Mucosa of descending colon (tissue), 3 donors: ENCODE results near the gene APBB2. TPM values are rescaled to one million over a fixed set of nuclear protein-coding genes. Genes with fewer than 3 reads are reported as not detected.
"Not testable (repeated sequence)": the region's sequence is repeated elsewhere in the genome, so short reads cannot be mapped to it uniquely, and the experiment has no call there.

Source experiments
- ATAC-seq: fragments of 200-7000 bp; cut with Tn5 transposase; one replicate; pipeline ENCODE4 v1.9.1; 2020; ENCODE audit warnings: mild to moderate bottlenecking, moderate library complexity
- DNase-seq, 3 donors: peaks; one replicate each; pipeline ENCODE4 v3.0.0-alpha.2; 2020
- H3K36me3 ChIP-seq: fragments of 200-600 bp; one replicate; pipeline ENCODE4 v1.8.0; 2021; ENCODE audit warnings: low read depth, mild to moderate bottlenecking
- H3K4me1 ChIP-seq: fragments of 200-600 bp; one replicate; pipeline ENCODE4 v1.8.0; 2021; ENCODE audit warnings: low read depth, mild to moderate bottlenecking
- H3K4me3 ChIP-seq: fragments of 200-600 bp; one replicate; pipeline ENCODE4 v1.8.0; 2021; ENCODE audit warnings: mild to moderate bottlenecking
- H3K9me3 ChIP-seq: fragments of 200-600 bp; one replicate; pipeline ENCODE4 v1.8.0; 2021; ENCODE audit warnings: mild to moderate bottlenecking
- CTCF ChIP-seq: fragments of 200-600 bp; IDR thresholded peaks from one replicate; pipeline ENCODE4 v1.8.0; 2022; ENCODE audit warnings: antibody characterized with exemption, mild to moderate bottlenecking
- intact Hi-C, 2 donors: fragments of 100-400 bp; cut with DNase I in 1 of 2; cut with micrococcal nuclease in 1 of 2; formaldehyde crosslinking; loops; one replicate each; pipeline versions ENCODE4 v1.11.0 to v1.11.1; 2022; cut with DNase I, micrococcal nuclease
- total RNA-seq, 3 donors: library from RNA; stranded (reverse); fragmentation: NEBNext Ultra II Directional in 2 of 3; extraction: Animal tissue kit (Norgen Biotek cat#: 25700) in 2 of 3; gene quantifications; one replicate each; pipeline versions ENCODE4 v1.2.1 to v1.2.4, GENCODE V29; 2021 to 2023
- donor health status: DM: no; HTN: no; CAD: no; lungs with moderate emphysema.
- donor health status: DM: no; HTN: no; CAD: no.
- donor health status: DM: no; HTN: yes; CAD: no.

APBB2 gene
- total RNA-seq, 3 donors from 2014 or later: 26.3 to 68.3 (median 29.6) TPM

DNA sequence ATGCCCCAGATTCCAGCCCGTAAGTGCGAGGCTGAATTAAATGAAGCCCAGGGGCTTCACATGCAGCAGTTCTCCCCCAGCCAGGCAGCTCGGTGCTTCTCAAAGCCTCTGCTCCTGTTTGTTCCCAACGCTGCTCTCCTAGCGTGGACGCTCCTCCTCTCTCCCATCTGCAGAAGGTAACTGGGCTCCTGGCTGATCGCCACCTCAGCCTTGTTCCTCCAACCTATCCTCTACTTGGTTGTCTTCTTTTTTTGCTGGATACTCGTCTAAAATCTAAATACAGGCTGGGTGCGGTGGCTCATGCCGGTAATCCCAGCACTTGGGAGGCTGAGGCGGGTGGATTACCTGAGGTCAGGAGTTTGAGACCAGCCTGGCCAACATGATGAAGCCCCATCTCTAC, 394.2 kb downstream of the APBB2 start:
- DNase-seq: no peak
- Histone ChIP-seq H3K36me3 (no peaks in the 10 kb centered on the region), H3K9me3 (no peaks in the 10 kb centered on the region), H3K4me3 (no peak overlapping the region), H3K4me1 (no peaks in the 10 kb centered on the region)
- intact Hi-C loops: no loop called here
- no peak for ATAC-seq
- no peak for TF ChIP-seq CTCF

- intact Hi-C loops, DNase-seq, H3K36me3 ChIP-seq, H3K9me3 ChIP-seq, H3K4me1 ChIP-seq, H3K4me3 ChIP-seq, ATAC-seq: not testable (repeated sequence)
Observed at GRCh38 chr4:40817157-40817556, 397.2 kb downstream of the APBB2 start.

GRCh38 chr4:40812856-40813255, 401.5 kb downstream of the APBB2 start:
- TF ChIP-seq CTCF: no peak
- no peak for DNase-seq
- no peaks in the 10 kb centered on the region for H3K36me3 ChIP-seq
- H3K4me1 ChIP-seq: no peaks in the 10 kb centered on the region
- no peaks in the 10 kb centered on the region for H3K9me3 ChIP-seq
- no peak for ATAC-seq
- intact Hi-C loops: no loop called here
- H3K4me3 ChIP-seq: no peak overlapping the region

DNA sequence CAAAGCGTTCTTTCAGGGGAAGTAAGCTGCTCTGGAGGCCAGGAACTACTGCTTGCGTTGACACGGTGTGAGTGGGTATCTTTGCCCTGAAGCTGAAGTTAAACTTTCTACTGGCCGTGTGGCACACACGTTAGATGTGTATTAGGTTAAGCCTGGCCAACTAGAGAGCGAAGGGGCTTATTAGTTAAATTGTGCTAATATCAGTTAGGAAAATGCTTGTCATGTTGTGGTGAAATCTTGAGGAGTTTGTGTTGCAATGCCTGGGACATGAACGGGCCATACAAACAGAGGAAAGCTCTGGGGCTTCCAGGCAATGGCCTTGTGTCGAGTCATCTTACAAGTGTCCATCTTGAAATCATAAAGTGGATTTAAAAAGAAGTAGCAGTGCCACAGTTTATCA, 402.0 kb downstream of the APBB2 start:
- H3K9me3 ChIP-seq: no peaks in the 10 kb centered on the region
- no peak for ATAC-seq
- DNase-seq: no peak
- H3K4me3 ChIP-seq: no peak overlapping the region
- H3K4me1 ChIP-seq: no peaks in the 10 kb centered on the region
- no peaks in the 10 kb centered on the region for H3K36me3 ChIP-seq
- intact Hi-C loops: no loop called here
- no peak for TF ChIP-seq CTCF

DNA sequence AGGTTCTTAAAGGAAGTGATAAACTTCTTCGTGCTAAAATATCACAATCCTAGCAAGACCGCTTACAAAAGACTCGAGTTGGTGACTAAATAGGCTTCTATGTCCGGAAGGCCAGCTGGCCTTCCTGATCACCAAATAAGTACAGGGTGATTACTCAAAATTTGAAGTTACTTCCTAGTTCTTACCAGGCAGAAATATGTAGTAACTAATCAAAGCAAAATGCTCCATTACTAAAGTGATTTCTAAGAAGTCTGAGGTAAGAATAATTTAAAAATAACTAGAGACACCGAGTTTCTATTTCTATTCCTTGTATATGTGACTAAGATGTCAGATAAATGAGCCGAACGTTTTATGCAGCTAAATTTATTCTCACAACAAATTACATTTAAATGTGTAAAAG, 402.4 kb downstream of the APBB2 start:
- Histone ChIP-seq H3K9me3 (no peaks in the 10 kb centered on the region), H3K4me1 (no peaks in the 10 kb centered on the region), H3K36me3 (no peaks in the 10 kb centered on the region), H3K4me3 (no peak overlapping the region)
- intact Hi-C loops: no loop called here
- TF ChIP-seq CTCF: no peak
- no peak for ATAC-seq
- no peak for DNase-seq

DNA sequence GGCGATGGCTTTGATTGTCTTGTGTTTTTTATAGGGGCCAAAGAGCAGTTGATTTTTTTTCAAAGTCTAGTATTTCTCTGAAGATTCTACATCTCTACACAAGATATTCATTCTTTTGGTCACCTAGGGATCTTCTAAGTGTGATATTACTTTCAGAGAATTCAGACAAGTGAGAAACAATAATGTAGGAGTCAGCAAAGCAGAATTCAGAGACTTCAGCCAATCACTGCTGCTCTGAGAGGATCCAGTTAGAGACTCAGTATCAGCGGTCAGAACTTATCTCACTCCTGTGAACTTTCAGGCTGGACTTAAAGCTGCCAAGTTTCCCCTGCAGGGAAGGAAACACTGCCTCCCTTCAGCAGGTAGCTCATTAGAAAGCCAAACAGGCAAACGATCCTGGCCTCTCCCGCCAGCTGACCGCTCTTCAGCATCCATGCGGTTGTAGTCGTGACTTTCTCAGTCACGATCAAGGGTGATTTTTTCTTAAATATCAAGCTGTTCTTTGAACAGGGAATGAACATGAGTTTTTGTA, 405.4 kb downstream of the APBB2 start:
- no peak for ATAC-seq
- TF ChIP-seq CTCF: no peak
- Histone ChIP-seq H3K9me3 (no peaks in the 10 kb centered on the region), H3K36me3 (no peaks in the 10 kb centered on the region), H3K4me1 (no peaks in the 10 kb centered on the region), H3K4me3 (no peak overlapping the region)
- no peak for DNase-seq
- intact Hi-C loops: no loop called here
